DOHH2 (cell line): ENCODE results near the gene SEL1L3.

Experiments
- H3F3A ChIP-seq: fragments of 200-600 bp; sonication (generic), shearing (Covaris generic); 2 replicates; pipeline ENCODE4 v1.6.0; 2016; ENCODE audit warnings: antibody characterized with exemption, mild to moderate bottlenecking; ENCODE audit not compliant: control insufficient read depth, insufficient read depth
- H3K27ac ChIP-seq: fragments of 200-600 bp; sonication (generic); 2 replicates; pipeline ENCODE4 v1.5.1; 2014; ENCODE audit warnings: low read depth, mild to moderate bottlenecking, low read length, moderate library complexity
- H3K27me3 ChIP-seq: fragments of 200-600 bp; sonication (generic); 2 replicates; pipeline ENCODE4 v1.6.1; 2014; ENCODE audit warnings: mild to moderate bottlenecking, low read length, mixed read lengths; ENCODE audit not compliant: control insufficient read depth
- H3K36me3 ChIP-seq: fragments of 200-600 bp; sonication (generic); 2 replicates; pipeline ENCODE4 v1.6.1; 2014; ENCODE audit warnings: mild to moderate bottlenecking, low read length, moderate library complexity, mixed read lengths; ENCODE audit not compliant: control insufficient read depth
- H3K4me1 ChIP-seq: fragments of 200-600 bp; sonication (generic); 2 replicates; pipeline ENCODE4 v1.6.1; 2014; ENCODE audit warnings: mild to moderate bottlenecking, low read length, mixed read lengths; ENCODE audit not compliant: control insufficient read depth
- H3K4me2 ChIP-seq: fragments of 200-600 bp; sonication (generic); 2 replicates; pipeline ENCODE4 v1.6.0; 2014; ENCODE audit warnings: mild to moderate bottlenecking, low read length, moderate library complexity
- H3K4me3 ChIP-seq: fragments of 200-600 bp; sonication (generic); 2 replicates; pipeline ENCODE4 v1.5.1; 2014; ENCODE audit warnings: mild to moderate bottlenecking, low read length, mixed read lengths
- H3K79me2 ChIP-seq: fragments of 200-600 bp; sonication (generic); 2 replicates; pipeline ENCODE4 v1.6.1; 2014; ENCODE audit warnings: mild to moderate bottlenecking, low read length, mixed read lengths; ENCODE audit not compliant: control insufficient read depth
- H3K9me2 ChIP-seq: fragments of 200-600 bp; sonication (generic); replicated peaks from 2 replicates; pipeline ENCODE4 v1.6.1; 2014; ENCODE audit warnings: mild to moderate bottlenecking, low read length, mixed read lengths; ENCODE audit not compliant: control insufficient read depth
- H3K9me3 ChIP-seq: fragments of 200-600 bp; sonication (generic); 2 replicates; pipeline ENCODE4 v1.6.1; 2014; ENCODE audit warnings: antibody characterized with exemption, low read length, mixed read lengths; ENCODE audit not compliant: control insufficient read depth, insufficient read depth
- H4K20me1 ChIP-seq: fragments of 200-600 bp; sonication (generic); 2 replicates; pipeline ENCODE4 v1.6.0; 2014; ENCODE audit warnings: low read depth, mild to moderate bottlenecking, antibody characterized with exemption, low read length, moderate library complexity; ENCODE audit not compliant: control insufficient read depth, insufficient read depth
- EZH2phosphoT487 ChIP-seq: fragments of 200-600 bp; sonication (generic); IDR thresholded peaks from 2 replicates; pipeline ENCODE4 v1.6.1; 2017; ENCODE audit warnings: borderline replicate concordance, mild to moderate bottlenecking, antibody characterized with exemption, low read length, moderate library complexity, mixed read lengths
- TF ChIP-seq, protein P1 (sequence below): fragments of 200-600 bp; sonication (generic); IDR thresholded peaks from one replicate; pipeline ENCODE4 v1.5.1; 2014; ENCODE audit warnings: antibody characterized with exemption, mild to moderate bottlenecking, low read depth, low read length; ENCODE audit not compliant: poor library complexity, severe bottlenecking

Gene SEL1L3

DNA sequence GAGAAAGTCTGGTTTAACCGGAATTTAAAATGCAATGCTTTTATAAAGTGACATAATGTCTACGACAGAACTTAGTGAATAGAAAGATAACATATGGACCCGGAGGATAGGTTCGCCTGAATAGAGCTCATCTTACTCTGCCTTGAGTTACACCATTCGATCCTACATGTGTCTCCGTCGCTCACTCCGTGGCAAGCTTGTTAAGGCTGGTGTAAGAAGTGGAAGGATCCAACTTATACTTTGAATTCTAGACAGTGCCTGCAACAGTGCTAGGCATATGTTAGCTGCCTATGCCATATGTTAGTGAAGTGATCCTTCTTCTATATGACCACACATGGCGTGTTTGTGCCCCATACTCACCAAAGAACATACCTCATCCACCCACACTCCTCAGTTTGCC lies 50.9 kb downstream of the SEL1L3 start:
- Histone ChIP-seq H3K9me3 (no peaks in the 10 kb centered on the region), H3K4me1 (no peaks in the 10 kb centered on the region)

DNA sequence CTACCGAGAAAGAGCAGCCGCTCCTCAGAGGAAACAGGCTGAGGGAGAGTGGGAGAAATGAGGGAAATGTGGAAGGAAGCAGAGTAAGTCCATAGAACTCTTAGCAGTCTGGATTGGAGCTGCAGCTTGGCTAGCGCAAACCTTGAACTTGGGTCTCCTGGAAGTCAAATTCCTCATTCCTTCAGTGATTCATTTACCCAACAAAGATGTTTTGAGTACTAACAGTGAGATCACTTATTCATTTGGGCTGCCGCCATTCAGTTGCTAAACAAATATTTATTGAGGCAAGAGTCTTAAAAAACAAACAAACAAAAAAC lies 51.5 kb downstream of the SEL1L3 start:
- no peak overlapping the region for H3K4me2 ChIP-seq
- TF ChIP-seq EZH2phosphoT487: no peak
- TF ChIP-seq, protein P1, sequence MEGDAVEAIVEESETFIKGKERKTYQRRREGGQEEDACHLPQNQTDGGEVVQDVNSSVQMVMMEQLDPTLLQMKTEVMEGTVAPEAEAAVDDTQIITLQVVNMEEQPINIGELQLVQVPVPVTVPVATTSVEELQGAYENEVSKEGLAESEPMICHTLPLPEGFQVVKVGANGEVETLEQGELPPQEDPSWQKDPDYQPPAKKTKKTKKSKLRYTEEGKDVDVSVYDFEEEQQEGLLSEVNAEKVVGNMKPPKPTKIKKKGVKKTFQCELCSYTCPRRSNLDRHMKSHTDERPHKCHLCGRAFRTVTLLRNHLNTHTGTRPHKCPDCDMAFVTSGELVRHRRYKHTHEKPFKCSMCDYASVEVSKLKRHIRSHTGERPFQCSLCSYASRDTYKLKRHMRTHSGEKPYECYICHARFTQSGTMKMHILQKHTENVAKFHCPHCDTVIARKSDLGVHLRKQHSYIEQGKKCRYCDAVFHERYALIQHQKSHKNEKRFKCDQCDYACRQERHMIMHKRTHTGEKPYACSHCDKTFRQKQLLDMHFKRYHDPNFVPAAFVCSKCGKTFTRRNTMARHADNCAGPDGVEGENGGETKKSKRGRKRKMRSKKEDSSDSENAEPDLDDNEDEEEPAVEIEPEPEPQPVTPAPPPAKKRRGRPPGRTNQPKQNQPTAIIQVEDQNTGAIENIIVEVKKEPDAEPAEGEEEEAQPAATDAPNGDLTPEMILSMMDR: no peak
- no peak overlapping the region for H3K4me3 ChIP-seq
- H4K20me1 ChIP-seq: 0 out of 2 replicates have a peak, but pooled peaks cover 3% of the 10 kb centered on the region
- H3K9me2 ChIP-seq: no peaks in the 10 kb centered on the region
- H3K4me1 ChIP-seq: no peaks in the 10 kb centered on the region
- H3F3A ChIP-seq: peaks cover 17% of the 10 kb centered on the region
- no peaks in the 10 kb centered on the region for H3K27me3 ChIP-seq
- no peak overlapping the region for H3K27ac ChIP-seq
- peaks cover 43% of the 10 kb centered on the region for H3K79me2 ChIP-seq
- peaks cover 93% of the 10 kb centered on the region for H3K36me3 ChIP-seq
- no peaks in the 10 kb centered on the region for H3K9me3 ChIP-seq

More for the DNA sequence above, 50.9 kb downstream of the SEL1L3 start:
- no peak for TF ChIP-seq EZH2phosphoT487
- TF ChIP-seq, protein P1: no peak
- Histone ChIP-seq H3K4me3 (no peak overlapping the region), H3F3A (peaks cover 15% of the 10 kb centered on the region), H3K36me3 (peaks cover 93% of the 10 kb centered on the region), H3K4me2 (no peak overlapping the region), H4K20me1 (0 out of 2 replicates have a peak, but pooled peaks cover 3% of the 10 kb centered on the region), H3K27ac (no peak overlapping the region), H3K79me2 (peaks cover 47% of the 10 kb centered on the region), H3K27me3 (no peaks in the 10 kb centered on the region), H3K9me2 (no peaks in the 10 kb centered on the region)

DNA sequence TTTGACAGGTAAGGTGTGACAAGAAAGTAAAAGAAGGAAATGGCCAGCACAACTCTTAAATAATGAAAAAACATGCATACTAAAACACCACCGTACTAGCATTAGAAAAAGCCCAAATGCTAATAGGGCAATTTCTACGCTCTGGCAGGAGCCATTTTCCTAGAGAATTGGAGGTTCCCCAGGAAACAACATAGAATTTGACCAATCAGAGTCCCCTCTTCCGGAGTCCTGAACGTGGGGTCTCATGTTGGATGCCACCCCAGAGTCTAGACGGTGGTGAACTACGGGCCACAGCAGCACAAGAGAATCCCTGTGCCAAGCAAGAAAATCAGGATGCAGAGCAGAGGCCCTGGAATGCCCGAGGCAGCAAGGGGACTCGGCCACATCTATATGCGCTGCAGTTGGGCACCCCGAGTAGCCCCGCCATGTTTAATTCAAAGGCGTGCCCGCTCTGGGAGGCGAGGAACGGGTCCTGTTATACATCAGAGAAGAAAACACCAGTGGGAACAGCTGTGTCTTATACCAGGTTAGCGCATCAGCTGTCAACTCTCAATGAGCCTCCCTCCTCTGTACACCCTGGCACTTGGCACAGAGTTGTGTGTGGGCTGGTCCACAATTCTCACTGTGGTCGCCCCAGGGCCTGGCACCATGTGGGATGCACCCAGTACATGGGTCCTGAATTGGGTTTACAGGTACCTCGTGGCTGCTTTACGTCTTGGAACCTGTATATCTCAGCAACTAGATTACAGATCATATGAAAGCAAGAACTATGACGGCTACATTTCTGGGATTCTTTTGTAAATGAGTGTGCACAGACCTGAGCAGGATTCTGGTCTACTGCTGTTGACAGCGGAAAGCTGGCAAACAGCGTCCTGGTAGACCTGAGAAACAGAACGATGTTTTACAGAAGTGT lies 52.1 kb downstream of the SEL1L3 start:
- Histone ChIP-seq H3K4me2 (no peak overlapping the region), H3K4me1 (no peaks in the 10 kb centered on the region)

More for the DNA sequence above, 52.1 kb downstream of the SEL1L3 start:
- 0 out of 2 replicates have a peak, but pooled peaks cover 3% of the 10 kb centered on the region for H4K20me1 ChIP-seq
- peaks cover 95% of the 10 kb centered on the region for H3K36me3 ChIP-seq
- H3K27me3 ChIP-seq: no peaks in the 10 kb centered on the region
- no peaks in the 10 kb centered on the region for H3K9me3 ChIP-seq
- H3K27ac ChIP-seq: no peak overlapping the region
- peaks cover 17% of the 10 kb centered on the region for H3F3A ChIP-seq
- no peaks in the 10 kb centered on the region for H3K9me2 ChIP-seq
- no peak overlapping the region for H3K4me3 ChIP-seq
- H3K79me2 ChIP-seq: peaks cover 42% of the 10 kb centered on the region
- TF ChIP-seq, protein P1: no peak
- TF ChIP-seq EZH2phosphoT487: no peak
